D341Med (cell line): Measurements from ENCODE around the gene OR6N1.

Experiments
- DNase-seq: peaks from one replicate; pipeline ENCODE4 v3.0.0; 2012; ENCODE audit warnings: low spot score

Gene OR6N1, protein sequence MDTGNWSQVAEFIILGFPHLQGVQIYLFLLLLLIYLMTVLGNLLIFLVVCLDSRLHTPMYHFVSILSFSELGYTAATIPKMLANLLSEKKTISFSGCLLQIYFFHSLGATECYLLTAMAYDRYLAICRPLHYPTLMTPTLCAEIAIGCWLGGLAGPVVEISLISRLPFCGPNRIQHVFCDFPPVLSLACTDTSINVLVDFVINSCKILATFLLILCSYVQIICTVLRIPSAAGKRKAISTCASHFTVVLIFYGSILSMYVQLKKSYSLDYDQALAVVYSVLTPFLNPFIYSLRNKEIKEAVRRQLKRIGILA

GRCh38 chr1:158771950-158772866 lies at the start of gene OR6N1:
TSS of gene OR6N1 (minus strand) at chr1:158772195. CDS start at chr1:158766682, 5,513 bp downstream.
- DNase-seq, result no peak

- DNase-seq, result no peak
Measured at GRCh38 chr1:158821723-158822122, 49.7 kb upstream of the OR6N1 start.

DNA sequence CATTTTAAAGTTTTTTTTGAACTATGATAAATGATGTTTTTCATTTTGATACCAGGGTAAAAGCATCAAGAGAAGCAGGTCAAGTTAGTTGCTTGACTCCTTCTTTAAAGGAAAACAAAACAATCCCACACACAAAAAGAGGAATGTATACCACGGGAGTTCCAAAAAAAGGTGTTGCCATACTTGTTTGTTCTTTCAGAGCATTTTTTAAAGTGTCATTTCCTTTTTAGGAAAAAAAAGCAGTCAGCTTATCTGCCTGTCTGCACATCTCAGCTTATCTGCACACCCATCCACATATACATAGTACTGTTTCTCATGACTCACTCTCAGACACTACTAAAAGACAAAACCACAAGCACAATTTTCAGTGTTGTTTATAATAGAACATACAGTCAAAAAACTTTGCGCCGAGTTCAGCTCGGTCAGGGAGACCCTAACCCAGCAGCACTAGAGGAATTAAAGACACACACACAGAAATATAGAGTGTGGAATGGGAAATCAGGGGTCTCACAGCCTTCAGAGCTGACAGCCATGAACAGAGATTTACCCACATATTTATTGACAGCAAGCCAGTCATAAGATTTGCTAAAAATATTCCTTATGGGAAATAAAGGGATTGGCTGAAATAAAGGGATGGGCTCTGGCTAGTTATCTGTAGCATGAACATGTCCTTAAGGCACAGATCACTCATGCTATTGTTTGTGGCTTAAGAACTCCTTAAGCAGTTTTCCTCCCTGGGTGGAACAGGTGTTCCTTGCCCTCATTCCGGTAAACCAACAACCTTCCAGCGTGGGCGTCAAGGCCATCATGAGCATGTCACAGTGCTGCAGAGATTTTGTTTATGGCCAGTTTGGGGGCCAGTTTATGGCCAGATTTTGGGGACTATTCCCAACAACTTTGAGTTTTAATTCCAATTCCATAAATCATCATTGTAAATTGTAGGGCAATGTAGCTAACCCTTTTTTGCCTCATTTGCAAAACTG lies 47.8 kb upstream of the OR6N1 start:
- no peak for DNase-seq

DNA sequence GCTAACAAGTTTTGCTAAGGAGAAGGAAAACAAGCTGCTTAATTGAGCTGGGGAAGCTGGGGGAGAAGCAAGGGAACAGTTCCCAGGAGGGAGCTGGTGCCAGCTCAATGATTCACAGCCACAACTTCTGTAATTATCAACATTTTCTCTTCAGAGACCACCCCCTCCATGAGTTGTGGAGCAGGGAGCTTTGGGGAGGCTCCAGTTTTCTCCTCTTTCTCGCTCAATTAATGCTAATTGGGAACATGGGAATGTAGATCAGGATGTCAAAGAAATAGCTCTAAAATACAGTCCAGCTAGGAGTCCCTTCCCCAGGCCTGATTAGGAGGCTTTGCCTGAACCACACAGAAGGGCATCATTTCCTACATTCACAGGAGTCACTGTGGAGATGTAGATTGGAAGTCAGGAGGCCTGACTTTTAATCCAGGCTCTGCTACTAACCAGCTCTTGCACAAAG lies 47.0 kb upstream of the OR6N1 start:
- DNase-seq, result no peak

DNA sequence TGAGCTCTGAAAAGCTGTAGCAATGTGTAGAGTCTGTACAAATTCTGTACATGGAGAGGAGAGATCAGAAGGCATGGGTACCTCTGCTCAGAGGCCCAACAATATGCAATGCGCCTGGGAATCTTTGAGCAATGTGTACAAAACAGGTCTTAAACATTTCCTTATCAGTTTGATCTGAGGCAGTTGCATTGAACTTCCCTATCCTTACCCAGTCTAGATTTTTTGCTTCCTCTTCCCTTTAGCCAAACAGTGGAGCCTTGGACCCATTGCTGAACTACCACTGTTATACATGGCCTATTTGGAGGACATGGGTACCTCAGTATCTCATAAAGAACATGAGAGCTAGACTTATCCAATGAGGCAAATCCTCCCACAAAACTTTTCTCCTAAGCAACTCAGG lies 46.6 kb upstream of the OR6N1 start:
- no peak for DNase-seq

DNA sequence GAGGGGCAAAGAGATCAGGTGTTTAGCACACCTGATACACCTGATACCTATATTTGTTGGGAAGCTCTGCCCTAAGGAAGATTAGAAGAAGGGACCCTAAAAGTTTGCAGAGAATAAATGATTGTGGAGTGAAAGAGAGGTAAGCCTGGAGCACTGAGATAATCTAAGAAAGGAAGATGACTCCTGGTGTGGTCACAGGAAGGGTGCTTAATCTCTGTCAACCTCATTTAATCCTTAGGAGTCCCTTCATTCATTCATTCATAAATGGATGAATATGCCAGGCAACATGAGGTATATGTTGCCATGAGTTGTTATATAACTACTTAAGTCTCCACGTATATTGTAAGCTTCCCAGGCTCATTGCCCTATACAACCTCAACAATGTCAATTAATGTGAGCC lies 43.0 kb upstream of the OR6N1 start:
- no peak for DNase-seq

GRCh38 chr1:158813164-158813563 lies 41.2 kb upstream of the OR6N1 start:
- no peak for DNase-seq

- DNase-seq, result no peak
Measured at GRCh38 chr1:158812336-158812735, 40.3 kb upstream of the OR6N1 start.

DNA sequence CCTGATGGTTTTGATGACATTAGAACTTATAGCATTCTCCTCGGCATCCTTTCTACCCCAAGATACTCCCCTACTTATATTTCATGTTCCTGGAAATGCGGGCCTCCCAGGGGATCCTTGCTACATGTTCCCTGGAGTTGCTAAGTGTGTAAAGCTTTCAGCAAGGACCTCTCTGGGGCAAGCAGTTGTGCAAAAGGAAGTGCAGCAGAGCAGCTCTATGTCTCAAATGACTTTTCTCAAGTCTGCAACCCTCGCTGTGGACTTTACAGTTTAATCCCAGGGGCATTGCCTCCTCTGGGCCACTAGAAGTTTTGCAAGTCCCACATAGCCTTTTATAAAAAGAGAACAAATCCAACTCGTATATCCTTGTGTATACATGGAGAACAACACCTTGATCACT lies 38.3 kb upstream of the OR6N1 start:
- no peak for DNase-seq

- DNase-seq, result no peak
Measured at GRCh38 chr1:158809862-158810261, 37.9 kb upstream of the OR6N1 start.

GRCh38 chr1:158809256-158809655 lies 37.3 kb upstream of the OR6N1 start:
- DNase-seq, result no peak

DNA sequence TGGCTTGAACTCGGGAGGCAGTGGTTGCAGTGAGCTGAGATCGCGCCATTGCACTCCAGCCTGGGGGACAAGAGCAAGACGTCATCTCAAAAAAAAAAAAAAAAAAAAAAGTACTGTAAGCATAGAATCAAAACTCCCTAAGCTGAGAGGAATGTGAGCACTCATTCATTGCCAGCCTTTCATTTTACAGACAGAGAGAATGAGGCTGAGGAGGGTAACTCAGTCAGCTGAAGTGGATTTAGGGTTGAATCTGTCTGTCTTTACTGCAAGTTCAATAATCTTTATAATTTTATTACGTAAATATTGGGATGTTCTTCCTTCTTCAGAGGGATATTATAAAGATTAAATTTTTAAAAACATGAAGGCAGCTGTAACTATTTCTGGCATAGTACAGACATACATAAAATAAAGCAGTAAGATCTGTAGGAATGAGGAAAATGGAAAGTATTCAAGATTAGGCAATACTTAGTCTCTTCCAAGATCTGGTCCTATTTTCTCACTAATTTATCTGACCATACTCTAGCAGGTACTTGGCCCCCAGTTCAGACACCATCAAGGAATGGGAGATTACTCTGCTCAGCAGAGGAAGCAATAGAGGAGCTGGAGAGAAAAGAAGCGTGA lies 35.0 kb upstream of the OR6N1 start:
- no peak for DNase-seq

DNA sequence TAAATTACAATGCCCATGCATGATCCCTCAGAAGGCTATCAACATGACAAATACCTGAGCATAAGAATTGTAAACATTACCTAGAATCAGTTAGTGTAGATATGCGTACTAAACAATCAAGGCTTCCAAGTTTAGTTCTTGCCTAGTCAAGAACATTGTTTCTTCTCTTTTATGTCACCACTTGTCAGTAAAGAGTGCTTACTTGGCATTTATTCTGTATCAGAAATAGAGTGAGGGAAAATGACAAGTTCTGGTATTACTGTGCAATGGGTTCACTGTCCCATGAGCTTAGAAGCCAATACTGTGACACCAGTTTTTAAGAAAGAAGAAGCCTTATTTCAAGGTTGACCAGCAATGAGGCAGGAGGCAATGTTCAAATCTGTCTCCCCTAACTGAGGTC lies 31.7 kb upstream of the OR6N1 start:
- no peak for DNase-seq

GRCh38 chr1:158801396-158801795 lies 29.4 kb upstream of the OR6N1 start:
- no peak for DNase-seq

GRCh38 chr1:158800526-158800925 lies 28.5 kb upstream of the OR6N1 start:
- DNase-seq, result no peak

DNA sequence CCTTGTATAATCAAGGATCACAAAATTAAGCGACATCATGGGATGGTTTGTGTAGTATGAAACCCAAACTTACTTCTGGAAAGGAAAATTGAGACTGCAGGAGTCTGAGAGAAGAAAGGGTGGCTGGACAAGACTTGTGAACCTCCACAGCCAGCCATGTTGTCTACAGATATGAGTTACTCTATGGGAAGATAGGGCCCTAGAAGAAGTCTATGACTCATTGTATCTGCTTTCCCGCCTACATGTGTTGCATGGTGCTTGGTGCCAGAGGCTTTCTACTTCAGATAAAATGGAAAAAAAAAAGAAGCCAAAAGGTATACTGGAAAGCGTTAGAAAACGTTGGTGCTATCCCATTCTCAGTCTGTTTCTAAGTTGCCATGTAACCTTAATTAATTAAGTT lies 27.7 kb upstream of the OR6N1 start:
- no peak for DNase-seq

- no peak for DNase-seq
Measured at GRCh38 chr1:158798531-158798930, 26.5 kb upstream of the OR6N1 start.

DNA sequence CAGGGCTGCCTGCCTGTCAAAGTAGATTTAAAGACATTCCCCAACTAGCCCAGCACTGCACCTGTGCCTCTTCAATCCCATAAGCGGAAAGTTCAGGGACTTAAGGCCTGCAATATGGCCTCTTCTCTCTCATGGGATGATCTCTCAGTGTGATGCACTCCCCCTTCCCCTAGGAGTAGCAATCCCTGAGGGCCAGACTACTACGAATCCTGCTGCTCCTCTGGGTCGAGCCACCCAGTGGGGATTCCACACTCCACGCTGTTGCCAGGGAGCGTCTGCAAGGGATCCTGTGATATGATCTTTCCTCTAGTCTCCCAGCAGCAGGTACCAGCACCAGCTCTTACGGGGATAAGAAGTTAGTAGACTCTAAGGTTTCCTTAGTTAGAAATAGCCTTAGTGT lies 22.3 kb upstream of the OR6N1 start:
- DNase-seq, result no peak

GRCh38 chr1:158793604-158794003 lies 21.6 kb upstream of the OR6N1 start:
- no peak for DNase-seq

DNA sequence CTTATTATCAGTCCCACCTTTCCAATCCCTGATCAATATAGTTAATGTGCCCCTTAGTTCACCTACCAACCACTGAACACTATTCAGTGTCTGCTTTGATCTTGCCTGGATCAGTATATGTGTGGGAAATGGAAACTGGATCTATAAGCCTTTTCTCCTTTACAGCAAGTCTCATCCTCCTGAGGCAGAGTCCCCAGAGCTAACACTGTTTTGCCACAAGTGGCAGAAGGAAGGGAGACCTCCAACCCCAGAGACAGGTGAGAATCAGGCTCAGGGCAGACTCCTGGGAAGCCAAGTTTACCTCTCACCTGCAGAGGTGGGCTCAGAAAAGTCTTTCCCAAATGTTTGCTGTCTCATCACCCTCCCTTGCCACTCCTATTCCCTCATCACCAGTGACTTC lies 9.1 kb upstream of the OR6N1 start, which contains the start of gene OR6N2:
TSS of gene OR6N2 (minus strand) at position 101 of the 400 bp plus-strand sequence. CDS start 3,569 bp downstream, outside the sequence.
- DNase-seq, result no peak

DNA sequence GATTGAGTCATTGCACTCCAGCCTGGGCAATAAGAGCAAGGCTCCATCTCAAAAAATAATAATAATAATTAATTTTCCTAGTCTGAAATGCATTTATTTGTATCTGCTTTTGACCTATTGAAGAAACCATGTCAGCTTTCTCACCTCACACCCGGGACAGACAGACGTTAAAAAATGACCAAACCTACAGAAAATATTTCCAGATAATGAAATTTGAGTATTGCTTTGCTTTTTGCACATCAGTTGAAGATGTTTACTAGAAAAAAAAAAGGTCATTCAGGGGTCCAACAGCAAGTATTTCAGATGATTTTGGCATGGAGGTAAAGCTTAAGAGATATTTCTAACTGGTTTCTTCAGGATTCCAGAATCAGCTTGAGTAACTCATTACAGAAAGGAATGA lies 17.6 kb downstream of the OR6N1 start, which contains the start of gene OR6K6:
TSS of gene OR6K6 (plus strand) at position 301 of the 400 bp plus-strand sequence. CDS start 168 bp downstream, outside the sequence.
- no peak for DNase-seq
